Loucy (cell line): ENCODE measurements around the gene GSAP.
"Not testable (repeated sequence)": the region's sequence is repeated elsewhere in the genome, so short reads cannot be mapped to it uniquely, and the experiment has no call there.

Source experiments
- H2AFZ ChIP-seq: fragments of 200-600 bp; sonication (generic); 2 replicates; pipeline ENCODE4 v1.6.0; 2016; ENCODE audit warnings: antibody characterized with exemption, mild to moderate bottlenecking, low read length, moderate library complexity
- H3F3A ChIP-seq: fragments of 200-600 bp; 2 replicates; pipeline ENCODE4 v1.6.0; 2016; ENCODE audit warnings: antibody characterized with exemption, low read depth, mild to moderate bottlenecking
- H3K27me3 ChIP-seq: fragments of 200-600 bp; sonication (generic); 2 replicates; pipeline ENCODE4 v1.6.1; 2014; ENCODE audit warnings: low read length, mild to moderate bottlenecking; ENCODE audit not compliant: insufficient read depth, poor library complexity, severe bottlenecking
- H3K36me3 ChIP-seq: fragments of 200-600 bp; sonication (generic); 2 replicates; pipeline ENCODE4 v1.6.1; 2016; ENCODE audit warnings: low read length; ENCODE audit not compliant: insufficient read depth
- H3K4me1 ChIP-seq: fragments of 200-600 bp; sonication (generic); 2 replicates; pipeline ENCODE4 v1.5.1; 2014; ENCODE audit warnings: low read length, mild to moderate bottlenecking; ENCODE audit not compliant: insufficient read depth, poor library complexity, severe bottlenecking
- H3K4me2 ChIP-seq: fragments of 200-600 bp; sonication (generic); 2 replicates; pipeline ENCODE4 v1.6.0; 2014; ENCODE audit warnings: antibody characterized with exemption, low read length, low read depth, mild to moderate bottlenecking; ENCODE audit not compliant: poor library complexity, severe bottlenecking
- H3K4me3 ChIP-seq: fragments of 200-600 bp; sonication (generic); 2 replicates; pipeline ENCODE4 v1.5.1; 2014; ENCODE audit warnings: low read length, mild to moderate bottlenecking, mixed read lengths; ENCODE audit not compliant: poor library complexity, severe bottlenecking
- H3K79me2 ChIP-seq: fragments of 200-600 bp; sonication (generic); 2 replicates; pipeline ENCODE4 v1.6.1; 2014; ENCODE audit warnings: low read length; ENCODE audit not compliant: insufficient read depth
- H3K9ac ChIP-seq: fragments of 200-600 bp; sonication (generic); 2 replicates; pipeline ENCODE4 v1.6.0; 2014; ENCODE audit warnings: mild to moderate bottlenecking, low read depth, low read length, moderate library complexity; ENCODE audit not compliant: poor library complexity, severe bottlenecking
- H3K9me2 ChIP-seq: fragments of 200-600 bp; sonication (generic); replicated peaks from 2 replicates; pipeline ENCODE4 v1.6.1; 2016; ENCODE audit warnings: low read depth, low read length, mixed read lengths
- H3K9me3 ChIP-seq: fragments of 200-600 bp; sonication (generic); 2 replicates; pipeline ENCODE4 v1.6.1; 2014; ENCODE audit warnings: mild to moderate bottlenecking, antibody characterized with exemption, low read length, low read depth; ENCODE audit not compliant: insufficient read depth
- H4K20me1 ChIP-seq: fragments of 200-600 bp; sonication (generic); 2 replicates; pipeline ENCODE4 v1.6.0; 2014; ENCODE audit warnings: antibody characterized with exemption, low read length, mild to moderate bottlenecking; ENCODE audit not compliant: insufficient read depth, poor library complexity, severe bottlenecking
- EZH2phosphoT487 ChIP-seq: fragments of 200-600 bp; IDR thresholded peaks from 2 replicates; pipeline ENCODE4 v1.6.1; 2018; ENCODE audit warnings: antibody characterized with exemption, mild to moderate bottlenecking, moderate library complexity, borderline replicate concordance
- TF ChIP-seq, protein P1 (sequence below): fragments of 200-600 bp; sonication (generic); conservative IDR thresholded peaks from 2 replicates; pipeline ENCODE4 v1.5.1; 2014; ENCODE audit warnings: mild to moderate bottlenecking, antibody characterized with exemption, low read length

The GSAP gene, protein sequence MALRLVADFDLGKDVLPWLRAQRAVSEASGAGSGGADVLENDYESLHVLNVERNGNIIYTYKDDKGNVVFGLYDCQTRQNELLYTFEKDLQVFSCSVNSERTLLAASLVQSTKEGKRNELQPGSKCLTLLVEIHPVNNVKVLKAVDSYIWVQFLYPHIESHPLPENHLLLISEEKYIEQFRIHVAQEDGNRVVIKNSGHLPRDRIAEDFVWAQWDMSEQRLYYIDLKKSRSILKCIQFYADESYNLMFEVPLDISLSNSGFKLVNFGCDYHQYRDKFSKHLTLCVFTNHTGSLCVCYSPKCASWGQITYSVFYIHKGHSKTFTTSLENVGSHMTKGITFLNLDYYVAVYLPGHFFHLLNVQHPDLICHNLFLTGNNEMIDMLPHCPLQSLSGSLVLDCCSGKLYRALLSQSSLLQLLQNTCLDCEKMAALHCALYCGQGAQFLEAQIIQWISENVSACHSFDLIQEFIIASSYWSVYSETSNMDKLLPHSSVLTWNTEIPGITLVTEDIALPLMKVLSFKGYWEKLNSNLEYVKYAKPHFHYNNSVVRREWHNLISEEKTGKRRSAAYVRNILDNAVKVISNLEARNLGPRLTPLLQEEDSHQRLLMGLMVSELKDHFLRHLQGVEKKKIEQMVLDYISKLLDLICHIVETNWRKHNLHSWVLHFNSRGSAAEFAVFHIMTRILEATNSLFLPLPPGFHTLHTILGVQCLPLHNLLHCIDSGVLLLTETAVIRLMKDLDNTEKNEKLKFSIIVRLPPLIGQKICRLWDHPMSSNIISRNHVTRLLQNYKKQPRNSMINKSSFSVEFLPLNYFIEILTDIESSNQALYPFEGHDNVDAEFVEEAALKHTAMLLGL

DNA sequence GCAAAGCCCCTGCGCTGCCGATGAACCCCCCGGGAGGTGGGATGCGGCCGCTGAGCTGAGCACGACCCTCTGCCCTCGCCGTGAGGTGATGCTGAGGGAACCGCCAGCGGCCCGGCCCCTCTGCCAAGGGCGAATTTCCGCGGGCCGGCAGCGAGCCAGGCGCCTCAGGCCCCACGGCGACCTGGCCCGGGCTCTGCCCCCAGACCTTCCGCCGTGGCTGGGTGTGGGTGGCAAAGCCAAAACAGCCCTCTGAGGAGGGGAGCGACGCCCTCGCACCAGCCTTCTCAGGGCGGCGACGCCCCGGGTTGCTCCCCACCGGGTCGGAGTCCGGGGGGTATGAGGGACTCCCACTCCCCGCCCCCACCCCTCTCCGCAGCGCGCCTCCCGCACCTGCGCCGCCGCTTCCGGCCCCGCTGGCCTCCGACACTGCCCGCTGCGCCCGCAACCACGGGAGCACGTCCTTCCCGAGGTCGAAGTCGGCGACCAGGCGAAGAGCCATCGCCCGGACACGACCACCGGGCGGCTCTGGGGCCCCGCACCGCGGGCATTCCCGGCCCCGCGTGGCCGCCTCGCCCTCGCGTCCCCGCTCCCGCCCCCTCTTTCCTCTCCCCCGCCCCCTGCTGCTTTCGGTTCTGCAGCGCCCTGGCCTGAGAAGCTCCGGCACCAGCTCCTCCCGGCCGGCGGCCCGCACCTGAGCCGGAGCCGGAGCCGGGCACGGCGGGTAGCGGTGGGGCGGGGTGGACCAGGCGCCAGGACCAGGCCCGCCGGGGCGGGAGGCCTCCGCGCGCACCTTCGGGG, at the start of gene GSAP:
GSAP (minus strand) TSS at position 527 of the 798 bp plus-strand sequence; CDS start at position 499, 28 bp downstream.
- H2AFZ ChIP-seq = no peak within 1 kb of the TSS
- H3K9ac ChIP-seq = no peak within 1 kb of the TSS
- H3K36me3 ChIP-seq = no peaks in the 10 kb centered on the region
- H3K79me2 ChIP-seq = no peaks in the 10 kb centered on the region
- no peaks in the 10 kb centered on the region for H4K20me1 ChIP-seq
- H3K9me2 ChIP-seq = no peaks in the 10 kb centered on the region
- H3F3A ChIP-seq = no peaks in the 10 kb centered on the region
- TF ChIP-seq EZH2phosphoT487 = no peak
- TF ChIP-seq, protein P1, sequence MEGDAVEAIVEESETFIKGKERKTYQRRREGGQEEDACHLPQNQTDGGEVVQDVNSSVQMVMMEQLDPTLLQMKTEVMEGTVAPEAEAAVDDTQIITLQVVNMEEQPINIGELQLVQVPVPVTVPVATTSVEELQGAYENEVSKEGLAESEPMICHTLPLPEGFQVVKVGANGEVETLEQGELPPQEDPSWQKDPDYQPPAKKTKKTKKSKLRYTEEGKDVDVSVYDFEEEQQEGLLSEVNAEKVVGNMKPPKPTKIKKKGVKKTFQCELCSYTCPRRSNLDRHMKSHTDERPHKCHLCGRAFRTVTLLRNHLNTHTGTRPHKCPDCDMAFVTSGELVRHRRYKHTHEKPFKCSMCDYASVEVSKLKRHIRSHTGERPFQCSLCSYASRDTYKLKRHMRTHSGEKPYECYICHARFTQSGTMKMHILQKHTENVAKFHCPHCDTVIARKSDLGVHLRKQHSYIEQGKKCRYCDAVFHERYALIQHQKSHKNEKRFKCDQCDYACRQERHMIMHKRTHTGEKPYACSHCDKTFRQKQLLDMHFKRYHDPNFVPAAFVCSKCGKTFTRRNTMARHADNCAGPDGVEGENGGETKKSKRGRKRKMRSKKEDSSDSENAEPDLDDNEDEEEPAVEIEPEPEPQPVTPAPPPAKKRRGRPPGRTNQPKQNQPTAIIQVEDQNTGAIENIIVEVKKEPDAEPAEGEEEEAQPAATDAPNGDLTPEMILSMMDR = no peak
- no peaks in the 10 kb centered on the region for H3K4me1 ChIP-seq
- H3K9me3 ChIP-seq = no peaks in the 10 kb centered on the region
- no peaks in the 10 kb centered on the region for H3K27me3 ChIP-seq
- no peak within 1 kb of the TSS for H3K4me3 ChIP-seq
- H3K4me2 ChIP-seq = no peak within 1 kb of the TSS

DNA sequence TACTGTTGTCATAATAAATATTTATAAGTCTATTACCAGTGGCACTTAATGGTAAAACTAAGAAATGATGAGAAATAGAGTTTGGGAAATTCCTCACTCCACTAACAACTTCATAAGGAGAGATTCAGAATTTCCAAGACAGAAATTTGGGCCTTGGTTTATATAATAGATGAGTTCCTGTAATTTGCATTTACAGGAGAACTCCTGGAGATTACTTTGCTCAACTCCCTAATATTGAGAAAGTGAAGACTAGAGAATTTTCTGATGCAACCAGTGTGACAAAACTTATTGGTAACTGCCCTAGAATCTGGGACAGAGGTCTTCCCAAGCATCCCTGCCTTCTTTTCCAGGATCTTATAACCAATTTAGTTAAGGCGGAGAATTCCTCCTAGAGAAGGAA, 49.1 kb upstream of the GSAP start:
- H3K36me3 ChIP-seq = no peaks in the 10 kb centered on the region
- no peak overlapping the region for H2AFZ ChIP-seq
- TF ChIP-seq, protein P1 = no peak
- TF ChIP-seq EZH2phosphoT487 = no peak
- no peaks in the 10 kb centered on the region for H3K79me2 ChIP-seq
- no peaks in the 10 kb centered on the region for H4K20me1 ChIP-seq
- no peak overlapping the region for H3K9ac ChIP-seq
- H3K4me3 ChIP-seq = no peak overlapping the region
- H3K4me1 ChIP-seq = no peaks in the 10 kb centered on the region
- H3K27me3 ChIP-seq = no peaks in the 10 kb centered on the region
- H3K4me2 ChIP-seq = no peak overlapping the region
- H3F3A ChIP-seq = no peaks in the 10 kb centered on the region
- H3K9me3 ChIP-seq = no peaks in the 10 kb centered on the region
- no peaks in the 10 kb centered on the region for H3K9me2 ChIP-seq

DNA sequence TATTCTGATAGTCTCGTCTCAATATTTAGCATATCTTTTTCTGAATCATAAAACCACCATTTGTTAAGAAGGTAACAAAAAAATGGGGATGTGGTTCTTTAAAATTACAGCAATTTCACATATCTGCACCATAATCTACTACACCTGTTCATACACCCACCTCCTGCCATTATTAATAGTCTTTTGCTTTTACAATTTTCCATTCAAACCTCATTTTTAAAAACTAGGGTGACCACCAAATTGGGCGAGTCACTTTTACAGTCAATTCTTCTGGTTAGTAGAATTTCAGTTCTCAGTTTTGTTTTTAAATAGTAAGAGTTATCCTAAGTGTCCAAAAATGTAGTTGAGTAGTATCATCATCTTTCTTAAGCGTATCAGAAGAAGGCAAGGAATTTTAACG, 48.4 kb upstream of the GSAP start:
- TF ChIP-seq, protein P1 = no peak
- no peak for TF ChIP-seq EZH2phosphoT487
- Histone ChIP-seq H3K36me3 (no peaks in the 10 kb centered on the region), H3K4me3 (no peak overlapping the region), H3F3A (no peaks in the 10 kb centered on the region), H3K9me3 (no peaks in the 10 kb centered on the region), H3K4me1 (no peaks in the 10 kb centered on the region), H3K79me2 (no peaks in the 10 kb centered on the region), H2AFZ (no peak overlapping the region), H3K4me2 (no peak overlapping the region), H3K9ac (no peak overlapping the region), H3K9me2 (no peaks in the 10 kb centered on the region), H3K27me3 (no peaks in the 10 kb centered on the region), H4K20me1 (no peaks in the 10 kb centered on the region)

DNA sequence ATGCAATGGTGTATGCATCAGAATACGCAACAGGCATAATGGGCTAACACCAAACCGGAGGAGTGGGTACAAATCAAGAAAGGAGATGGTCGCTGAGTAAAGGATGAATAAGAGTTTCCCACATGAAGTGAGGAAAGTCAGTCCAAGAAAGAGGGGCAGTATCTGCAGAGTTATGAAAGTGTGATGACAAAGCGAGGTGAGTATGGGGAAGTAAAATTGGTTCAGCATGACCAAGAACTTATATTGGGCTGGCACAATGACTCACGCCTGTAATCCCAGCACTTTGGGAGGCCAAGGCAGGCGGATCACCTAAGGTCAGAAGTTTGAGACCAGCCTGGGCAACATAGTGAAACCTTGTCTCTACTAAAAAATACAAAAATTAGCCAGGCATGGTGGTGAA, 47.5 kb upstream of the GSAP start:
- not testable (repeated sequence) for H3K4me2 ChIP-seq, H3K4me3 ChIP-seq, H3K36me3 ChIP-seq, H2AFZ ChIP-seq, H3K4me1 ChIP-seq, H3K9me3 ChIP-seq, H3K79me2 ChIP-seq, H4K20me1 ChIP-seq, H3F3A ChIP-seq, H3K9me2 ChIP-seq, H3K27me3 ChIP-seq, H3K9ac ChIP-seq
